Stimulated activated CD8-positive, alpha-beta memory T cell treated with anti-CD3 and anti-CD28 coated beads, Interleukin-15, amount 100 ng/mL, for 24 hours (primary cell): Measurements from ENCODE around the gene PWP2.
"Not testable (repeated sequence)": the region's sequence is repeated elsewhere in the genome, so short reads cannot be mapped to it uniquely, and the experiment has no call there.

Experiments
- DNase-seq: peaks from one replicate; pipeline ENCODE4 v3.0.0-alpha.2; 2020; ENCODE audit warnings: low read depth

PWP2 gene

DNA sequence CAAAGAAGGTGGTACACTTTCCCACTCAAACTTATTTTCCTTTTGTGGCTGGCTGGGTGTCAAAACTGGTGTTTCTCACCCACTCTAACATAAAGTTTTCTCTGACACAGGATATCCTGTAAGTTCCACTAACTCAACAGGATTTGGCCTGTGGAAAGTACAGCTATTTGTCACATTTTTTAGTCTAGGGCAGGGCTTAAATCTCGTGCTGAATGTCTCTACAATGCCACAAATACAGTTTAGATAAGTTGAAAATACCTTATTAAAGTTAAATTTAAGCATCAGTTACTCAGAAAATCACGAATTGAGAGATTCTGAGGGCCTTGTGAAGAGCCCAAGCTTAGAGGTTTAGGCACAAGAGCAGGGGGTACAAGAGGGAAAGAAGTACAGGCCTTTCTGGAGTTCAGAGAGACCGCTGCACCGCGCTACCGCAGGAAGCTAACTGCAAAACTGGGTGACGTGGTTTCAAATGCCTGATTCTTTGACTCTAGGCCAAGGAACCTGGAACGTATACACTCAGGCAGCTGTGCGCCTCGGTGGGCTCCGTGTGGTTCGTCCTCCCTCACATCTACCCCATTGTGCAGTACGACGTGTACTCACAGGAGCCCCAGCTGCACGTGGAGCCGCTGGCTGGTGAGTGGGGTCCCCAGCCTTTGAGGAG lies 23.4 kb upstream of the PWP2 start:
- peak; percentile 32 for DNase-seq

- DNase-seq, result no peak
Observed at GRCh38 chr21:44084496-44085241, 22.5 kb upstream of the PWP2 start.

GRCh38 chr21:44085491-44086321 lies 21.5 kb upstream of the PWP2 start:
- DNase-seq, result no peak

GRCh38 chr21:44086636-44087425 lies 20.4 kb upstream of the PWP2 start:
- DNase-seq, result no peak

- DNase-seq, result no peak
Observed at GRCh38 chr21:44087426-44088400, 19.5 kb upstream of the PWP2 start.

DNA sequence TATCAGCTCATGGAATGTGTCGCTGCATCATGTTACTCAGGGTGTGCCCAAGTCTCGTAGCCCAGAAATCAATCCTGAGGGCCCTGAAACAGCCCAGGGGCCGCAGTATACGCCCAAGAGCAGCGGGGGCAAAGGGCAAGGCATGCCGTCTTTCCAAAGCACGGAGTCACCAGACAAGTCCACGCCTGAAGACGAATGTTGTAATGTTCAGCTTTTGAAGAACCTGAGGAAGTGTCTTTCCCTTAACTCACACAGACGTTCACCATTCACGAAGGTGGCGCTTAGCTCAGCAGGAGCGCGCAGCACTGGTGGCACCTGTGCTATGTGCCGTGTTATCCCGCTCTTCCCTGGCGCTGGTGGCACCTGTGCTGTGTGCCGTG lies 18.8 kb upstream of the PWP2 start:
- DNase-seq, result no peak

- DNase-seq, result no peak
Observed at GRCh38 chr21:44089001-44089911, 17.9 kb upstream of the PWP2 start.

DNA sequence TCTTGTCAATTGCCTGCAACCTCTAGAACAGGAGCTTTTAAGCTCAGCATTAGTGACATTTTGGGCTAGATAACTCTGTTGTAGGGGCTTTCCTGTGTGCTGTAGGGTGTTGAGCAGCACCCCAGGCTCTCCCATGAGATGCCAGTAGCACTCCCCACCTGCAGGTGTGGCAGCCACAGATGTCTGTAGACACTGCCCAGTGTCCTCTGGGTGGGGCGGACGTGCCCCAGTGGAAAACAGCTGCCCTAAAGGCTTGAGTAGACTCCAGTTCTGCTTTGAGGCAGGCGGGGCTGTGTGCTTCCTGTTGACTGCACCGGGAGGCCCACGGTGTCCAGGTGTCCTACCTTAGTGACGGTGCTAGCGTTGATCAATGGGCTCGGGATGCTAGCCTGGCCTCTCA lies 16.9 kb upstream of the PWP2 start:
- no peak for DNase-seq

GRCh38 chr21:44092211-44092610 lies 15.0 kb upstream of the PWP2 start:
- no peak for DNase-seq

GRCh38 chr21:44093761-44094160 lies 13.4 kb upstream of the PWP2 start:
- DNase-seq, result no peak

GRCh38 chr21:44094832-44095231 lies 12.4 kb upstream of the PWP2 start:
- DNase-seq, result no peak

DNA sequence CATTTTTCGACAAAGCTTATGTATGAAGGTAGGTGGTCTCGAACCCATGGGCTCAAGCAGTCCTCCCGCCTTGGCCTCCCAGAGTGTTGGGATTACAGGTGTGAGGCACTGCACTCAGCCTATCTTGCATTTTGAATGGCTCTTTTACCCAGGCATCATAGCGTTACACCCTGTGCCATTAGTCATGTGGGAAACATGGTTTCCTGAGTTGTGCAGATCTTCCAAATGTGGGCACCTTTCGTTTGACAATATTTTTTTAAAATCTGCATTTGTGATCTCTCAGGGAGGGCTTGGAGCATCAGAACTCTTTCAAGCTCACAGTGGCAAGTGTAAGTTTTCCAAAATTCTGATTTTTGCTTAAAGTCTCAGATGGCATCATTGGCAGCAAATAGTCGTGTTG lies 8.7 kb upstream of the PWP2 start:
- DNase-seq, result not testable (repeated sequence)

DNA sequence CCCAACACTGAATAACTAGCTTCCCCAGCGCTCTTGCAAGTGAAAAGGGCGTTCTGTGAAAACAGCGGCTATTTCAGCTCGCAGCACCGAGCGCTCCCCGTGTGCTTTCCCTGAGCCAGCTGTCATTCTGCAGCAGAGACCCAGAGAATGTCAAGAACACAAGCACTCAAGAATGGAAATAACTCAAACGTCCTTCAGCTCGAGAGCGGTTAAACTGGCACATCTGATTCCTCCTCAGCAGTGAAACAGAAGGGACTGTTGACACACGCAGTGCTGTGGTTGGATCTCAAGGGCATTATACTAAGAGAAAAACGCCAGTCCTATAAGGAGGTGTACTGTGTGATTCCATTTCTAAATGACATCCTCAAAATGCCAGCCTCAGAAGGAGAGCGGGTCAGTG lies 8.2 kb upstream of the PWP2 start:
- DNase-seq, result not testable (repeated sequence)

DNA sequence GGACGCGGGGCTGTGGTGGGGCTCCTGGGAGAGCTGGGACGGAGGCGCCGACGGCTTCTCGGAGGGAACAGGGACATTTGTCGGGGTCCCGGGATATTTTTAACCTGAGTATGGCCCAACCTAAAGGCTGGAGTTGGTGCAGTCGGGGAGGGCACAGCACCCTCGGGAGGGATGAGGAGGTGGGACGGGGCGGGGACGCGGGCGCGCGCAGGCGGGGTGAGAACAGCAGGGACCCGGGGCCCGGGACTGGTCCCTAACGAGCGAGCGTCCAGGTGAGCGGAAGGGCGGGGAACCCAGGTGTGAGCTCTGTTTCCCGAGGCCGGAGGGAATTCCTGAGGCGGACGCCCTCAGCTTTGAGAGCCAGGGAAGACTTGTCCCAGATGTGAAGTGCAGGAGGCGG lies 390 bp downstream of the PWP2 start:
- DNase-seq, result not testable (repeated sequence)

GRCh38 chr21:44113702-44114371 lies 6.6 kb downstream of the PWP2 start:
- DNase-seq, result not testable (repeated sequence)

DNA sequence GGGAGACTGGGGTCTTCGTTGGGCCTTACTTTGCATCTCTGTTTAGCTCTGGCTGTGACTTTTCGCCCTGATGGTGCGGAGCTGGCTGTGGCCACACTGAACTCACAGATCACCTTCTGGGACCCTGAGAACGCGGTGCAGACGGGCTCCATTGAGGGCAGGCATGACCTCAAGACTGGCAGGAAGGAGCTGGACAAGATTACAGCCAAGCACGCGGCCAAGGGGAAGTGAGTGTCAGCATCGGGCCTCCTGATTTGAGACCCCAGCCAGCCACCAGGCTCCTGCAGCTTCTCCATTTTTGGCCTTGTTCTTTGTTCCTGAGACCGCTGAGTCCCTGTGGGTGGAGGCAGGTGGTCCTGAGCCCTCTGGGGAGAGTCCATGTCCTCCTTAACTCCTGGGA lies 14.9 kb downstream of the PWP2 start:
- DNase-seq, result not testable (repeated sequence)

DNA sequence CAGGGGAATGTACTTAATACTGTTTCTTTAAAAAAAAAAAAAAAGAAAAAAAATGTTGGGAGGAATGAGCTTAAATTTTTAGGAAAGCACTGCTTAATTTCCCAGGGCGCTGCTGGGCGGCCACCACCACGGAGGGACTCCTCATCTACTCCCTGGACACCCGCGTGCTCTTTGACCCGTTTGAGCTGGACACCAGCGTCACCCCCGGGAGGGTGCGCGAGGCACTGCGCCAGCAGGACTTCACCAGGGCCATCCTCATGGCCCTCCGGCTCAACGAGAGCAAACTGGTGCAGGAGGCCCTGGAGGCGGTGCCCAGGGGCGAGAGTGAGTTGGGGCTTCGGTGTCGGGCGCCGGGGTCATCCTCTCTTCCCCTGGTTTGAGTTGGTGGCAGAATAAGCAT lies 20.6 kb downstream of the PWP2 start:
- not testable (repeated sequence) for DNase-seq

- DNase-seq, result not testable (repeated sequence)
Observed at GRCh38 chr21:44133715-44134057, 26.5 kb downstream of the PWP2 start.

- not testable (repeated sequence) for DNase-seq
Observed at GRCh38 chr21:44134732-44135131, 27.5 kb downstream of the PWP2 start.
